WTC11 (cell line): Measurements from ENCODE around the gene MYMK. TPM values are rescaled to one million over a fixed set of nuclear protein-coding genes. Genes with fewer than 3 reads are reported as not detected.

ENCODE experiments used
- ATAC-seq: fragments of 200-7000 bp; cut with Tn5 transposase; 2 replicates; pipeline ENCODE4 v1.10.0; 2021; ENCODE audit warnings: mild to moderate bottlenecking, moderate library complexity
- CTCF ChIA-PET: fragments of 300-600 bp; sonication (Branson Sonifier 250); formaldehyde crosslinking; loops from one replicate; lab custom pipeline; 2021; ENCODE audit warnings: antibody characterized with exemption; lab: Charles Lee
- POLR2A ChIA-PET: fragments of 350-600 bp; sonication (Branson Sonifier 250); formaldehyde crosslinking; loops from one replicate; lab custom pipeline; 2021; ENCODE audit warnings: antibody characterized with exemption; lab: Charles Lee
- DNase-seq: peaks from one replicate; pipeline ENCODE4 v3.0.0; 2021; ENCODE audit warnings: low spot score
- H3K27ac Mint-ChIP-seq: 2 replicates; pipeline ENCODE4 v1.8.0; 2021; ENCODE audit warnings: mixed read lengths
- H3K27me3 Mint-ChIP-seq: 2 replicates; pipeline ENCODE4 v1.8.0; 2021; ENCODE audit warnings: low read depth, mild to moderate bottlenecking, moderate library complexity, mixed read lengths
- H3K36me3 Mint-ChIP-seq: 2 replicates; pipeline ENCODE4 v1.8.0; 2021; ENCODE audit warnings: mixed read lengths
- H3K4me1 Mint-ChIP-seq: 2 replicates; pipeline ENCODE4 v1.8.0; 2022; ENCODE audit warnings: mixed read lengths
- H3K4me3 Mint-ChIP-seq: 2 replicates; pipeline ENCODE4 v1.8.0; 2021; ENCODE audit warnings: mild to moderate bottlenecking, moderate library complexity, mixed read lengths
- H3K9me3 Mint-ChIP-seq: 2 replicates; pipeline ENCODE4 v1.8.0; 2021; ENCODE audit warnings: mixed read lengths
- FOXJ3 ChIP-seq: sonication (generic); formaldehyde crosslinking; IDR thresholded peaks from 2 replicates; pipeline ENCODE4 v1.9.0; 2021; ENCODE audit warnings: missing genetic modification reagents, mild to moderate bottlenecking, borderline replicate concordance
- GABPB1 ChIP-seq: sonication (generic); formaldehyde crosslinking; IDR thresholded peaks from 2 replicates; pipeline ENCODE4 v1.8.1; 2023; ENCODE audit warnings: mild to moderate bottlenecking, missing genetic modification reagents
- GTF2I ChIP-seq: fragments of 250-450 bp; sonication (Bioruptor Pico); conservative IDR thresholded peaks from 2 replicates; pipeline ENCODE4 v1.4.0; 2021; ENCODE audit warnings: mild to moderate bottlenecking
- HMGA2 ChIP-seq: fragments of 250-450 bp; sonication (Bioruptor Pico); IDR thresholded peaks from 2 replicates; pipeline ENCODE4 v1.4.0; 2021; ENCODE audit warnings: mild to moderate bottlenecking, moderate library complexity
- IRF2 ChIP-seq: sonication (generic); formaldehyde crosslinking; IDR thresholded peaks from 2 replicates; pipeline ENCODE4 v1.8.0; 2022; ENCODE audit warnings: low read depth, missing genetic modification reagents, borderline replicate concordance
- MYBL2 ChIP-seq: sonication (generic); formaldehyde crosslinking; IDR thresholded peaks from 2 replicates; pipeline ENCODE4 v1.8.1; 2023; ENCODE audit warnings: mild to moderate bottlenecking, moderate library complexity, missing genetic modification reagents
- NFE2L1 ChIP-seq: sonication (generic); formaldehyde crosslinking; IDR thresholded peaks from 2 replicates; pipeline ENCODE4 v1.8.1; 2023; ENCODE audit warnings: missing genetic modification reagents
- RELA ChIP-seq: sonication (generic); formaldehyde crosslinking; IDR thresholded peaks from 2 replicates; pipeline ENCODE4 v1.8.1; 2022; ENCODE audit warnings: missing genetic modification reagents, mild to moderate bottlenecking, borderline replicate concordance
- RORB ChIP-seq: fragments of 250-450 bp; sonication (Bioruptor Pico); IDR thresholded peaks from 2 replicates; pipeline ENCODE4 v1.9.0; 2021; ENCODE audit warnings: mild to moderate bottlenecking
- ZNF317 ChIP-seq: sonication (generic); formaldehyde crosslinking; IDR thresholded peaks from 2 replicates; pipeline ENCODE4 v1.8.1; 2023; ENCODE audit warnings: low read depth, mild to moderate bottlenecking, moderate library complexity, missing genetic modification reagents, borderline replicate concordance
- ZNF416 ChIP-seq: fragments of 250-450 bp; sonication (Bioruptor Pico); IDR thresholded peaks from 2 replicates; pipeline ENCODE4 v1.9.0; 2021; ENCODE audit warnings: mild to moderate bottlenecking, inconsistent platforms
- total RNA-seq: library from RNA; stranded (reverse); gene quantifications from 3 replicates; pipeline ENCODE4 v1.2.3, GENCODE V29; 2021
- TF ChIP-seq, protein P1 (sequence below): fragments of 200-600 bp; IDR thresholded peaks from 2 replicates; pipeline ENCODE4 v1.8.0; 2022; ENCODE audit warnings: antibody characterized with exemption
- TF ChIP-seq, protein P2 (sequence below): sonication (generic); formaldehyde crosslinking; IDR thresholded peaks from 2 replicates; pipeline ENCODE4 v1.8.1; 2023; ENCODE audit warnings: mild to moderate bottlenecking, missing genetic modification reagents
- TF ChIP-seq, protein P3 (sequence below): sonication (generic); formaldehyde crosslinking; IDR thresholded peaks from 2 replicates; pipeline ENCODE4 v1.8.1; 2023; ENCODE audit warnings: mild to moderate bottlenecking, moderate library complexity, missing genetic modification reagents
- TF ChIP-seq, protein P4 (sequence below): sonication (generic); formaldehyde crosslinking; IDR thresholded peaks from 2 replicates; pipeline ENCODE4 v1.8.1; 2023; ENCODE audit warnings: mild to moderate bottlenecking, missing genetic modification reagents, borderline replicate concordance

Gene MYMK
- total RNA-seq, 1 experiment from 2014 or later, result not detected

DNA sequence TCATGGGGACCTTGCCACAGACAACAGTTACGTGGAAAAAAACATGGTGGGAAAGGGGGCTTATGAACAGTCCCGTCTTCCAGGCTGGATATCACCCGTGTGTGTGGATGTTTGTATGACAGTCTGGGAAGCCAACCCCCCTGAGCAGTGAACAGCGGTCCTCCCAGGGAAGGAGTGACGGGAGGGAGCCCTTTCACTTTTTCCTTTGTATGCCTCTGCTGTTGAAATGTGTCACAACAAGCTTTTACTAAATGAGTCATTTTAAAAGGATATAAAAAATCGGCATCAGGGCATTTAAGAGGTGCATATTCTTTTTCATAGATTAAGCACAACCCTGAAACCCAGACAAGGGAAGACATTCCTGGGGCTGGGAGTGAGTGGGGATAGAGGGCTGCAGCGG lies 5.1 kb downstream of the MYMK start:
- ChIA-PET POLR2A (interaction anchor here (0.6 kb wide), 1 partner anchor 522 kb away, joined by 3 read pairs; no protein-coding TSS in a partner anchor), CTCF (no interaction called here)
- Mint-ChIP-seq H3K4me1 (no peaks in the 10 kb centered on the region), H3K4me3 (no peak overlapping the region), H3K9me3 (no peaks in the 10 kb centered on the region), H3K27me3 (no peaks in the 10 kb centered on the region), H3K27ac (no peak overlapping the region), H3K36me3 (no peaks in the 10 kb centered on the region)
- DNase-seq (no peak), ATAC-seq (no peak)
- TF ChIP-seq, protein P1, sequence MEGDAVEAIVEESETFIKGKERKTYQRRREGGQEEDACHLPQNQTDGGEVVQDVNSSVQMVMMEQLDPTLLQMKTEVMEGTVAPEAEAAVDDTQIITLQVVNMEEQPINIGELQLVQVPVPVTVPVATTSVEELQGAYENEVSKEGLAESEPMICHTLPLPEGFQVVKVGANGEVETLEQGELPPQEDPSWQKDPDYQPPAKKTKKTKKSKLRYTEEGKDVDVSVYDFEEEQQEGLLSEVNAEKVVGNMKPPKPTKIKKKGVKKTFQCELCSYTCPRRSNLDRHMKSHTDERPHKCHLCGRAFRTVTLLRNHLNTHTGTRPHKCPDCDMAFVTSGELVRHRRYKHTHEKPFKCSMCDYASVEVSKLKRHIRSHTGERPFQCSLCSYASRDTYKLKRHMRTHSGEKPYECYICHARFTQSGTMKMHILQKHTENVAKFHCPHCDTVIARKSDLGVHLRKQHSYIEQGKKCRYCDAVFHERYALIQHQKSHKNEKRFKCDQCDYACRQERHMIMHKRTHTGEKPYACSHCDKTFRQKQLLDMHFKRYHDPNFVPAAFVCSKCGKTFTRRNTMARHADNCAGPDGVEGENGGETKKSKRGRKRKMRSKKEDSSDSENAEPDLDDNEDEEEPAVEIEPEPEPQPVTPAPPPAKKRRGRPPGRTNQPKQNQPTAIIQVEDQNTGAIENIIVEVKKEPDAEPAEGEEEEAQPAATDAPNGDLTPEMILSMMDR, result no peak
- TF ChIP-seq FOXJ3, result no peak

DNA sequence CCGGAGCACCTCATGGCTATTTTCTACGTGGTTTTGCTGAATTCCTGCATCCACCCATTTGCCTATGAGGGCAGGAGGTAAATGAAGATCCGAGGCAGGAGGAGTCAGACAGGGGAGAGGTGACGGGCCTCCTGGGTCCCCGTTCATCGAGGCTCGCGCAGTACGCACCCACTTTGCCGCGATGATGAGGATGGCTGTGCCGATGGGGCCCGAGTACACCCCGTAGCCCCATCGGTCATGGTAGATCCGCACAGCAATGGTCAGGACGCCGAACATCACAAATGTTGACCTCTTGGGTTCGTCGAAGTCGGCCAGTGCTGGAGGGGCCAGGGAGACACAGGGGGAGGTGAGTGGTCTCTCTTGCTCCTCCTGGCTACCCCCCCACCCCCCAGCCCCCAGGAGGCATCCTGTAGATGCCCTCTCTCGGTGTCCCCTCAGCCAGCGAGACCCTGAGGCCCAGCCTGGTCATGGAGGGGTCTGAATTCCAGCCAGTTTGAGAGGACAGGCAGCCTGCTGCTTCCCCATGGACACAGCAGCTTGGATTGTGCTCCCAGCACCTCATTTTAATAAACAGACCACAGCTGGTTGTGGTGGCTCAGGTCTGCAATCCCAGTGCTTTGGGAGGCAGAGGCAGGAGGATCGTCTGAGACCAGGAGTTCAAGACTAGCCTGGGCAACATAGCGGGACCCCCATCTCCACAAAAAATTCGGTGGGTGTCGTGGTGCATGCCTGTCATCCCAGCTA lies 5.9 kb downstream of the MYMK start:
- CTCF ChIA-PET, result interaction anchor here (0.9 to 1.2 kb wide), 3 partner anchors 16 to 35 kb away, joined by 3 to 5 read pairs (median 3); partner anchors contain the start of gene ADAMTSL2
- no peaks in the 10 kb centered on the region for H3K27me3 Mint-ChIP-seq
- H3K27ac Mint-ChIP-seq, result no peak overlapping the region
- TF ChIP-seq IRF2 (CRISPR knock-in tag) (no peak), MYBL2 (no peak), RORB (CRISPR knock-in tag) (no peak), ZNF317 (no peak), GTF2I (no peak), NFE2L1 (CRISPR knock-in tag) (no peak), RELA (CRISPR knock-in tag) (no peak), HMGA2 (CRISPR knock-in tag) (no peak), GABPB1 (CRISPR knock-in tag) (no peak), ZNF416 (CRISPR knock-in tag) (no peak)
- TF ChIP-seq, protein P2, sequence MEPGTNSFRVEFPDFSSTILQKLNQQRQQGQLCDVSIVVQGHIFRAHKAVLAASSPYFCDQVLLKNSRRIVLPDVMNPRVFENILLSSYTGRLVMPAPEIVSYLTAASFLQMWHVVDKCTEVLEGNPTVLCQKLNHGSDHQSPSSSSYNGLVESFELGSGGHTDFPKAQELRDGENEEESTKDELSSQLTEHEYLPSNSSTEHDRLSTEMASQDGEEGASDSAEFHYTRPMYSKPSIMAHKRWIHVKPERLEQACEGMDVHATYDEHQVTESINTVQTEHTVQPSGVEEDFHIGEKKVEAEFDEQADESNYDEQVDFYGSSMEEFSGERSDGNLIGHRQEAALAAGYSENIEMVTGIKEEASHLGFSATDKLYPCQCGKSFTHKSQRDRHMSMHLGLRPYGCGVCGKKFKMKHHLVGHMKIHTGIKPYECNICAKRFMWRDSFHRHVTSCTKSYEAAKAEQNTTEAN (CRISPR knock-in tag), result no peak
- TF ChIP-seq, protein P3, sequence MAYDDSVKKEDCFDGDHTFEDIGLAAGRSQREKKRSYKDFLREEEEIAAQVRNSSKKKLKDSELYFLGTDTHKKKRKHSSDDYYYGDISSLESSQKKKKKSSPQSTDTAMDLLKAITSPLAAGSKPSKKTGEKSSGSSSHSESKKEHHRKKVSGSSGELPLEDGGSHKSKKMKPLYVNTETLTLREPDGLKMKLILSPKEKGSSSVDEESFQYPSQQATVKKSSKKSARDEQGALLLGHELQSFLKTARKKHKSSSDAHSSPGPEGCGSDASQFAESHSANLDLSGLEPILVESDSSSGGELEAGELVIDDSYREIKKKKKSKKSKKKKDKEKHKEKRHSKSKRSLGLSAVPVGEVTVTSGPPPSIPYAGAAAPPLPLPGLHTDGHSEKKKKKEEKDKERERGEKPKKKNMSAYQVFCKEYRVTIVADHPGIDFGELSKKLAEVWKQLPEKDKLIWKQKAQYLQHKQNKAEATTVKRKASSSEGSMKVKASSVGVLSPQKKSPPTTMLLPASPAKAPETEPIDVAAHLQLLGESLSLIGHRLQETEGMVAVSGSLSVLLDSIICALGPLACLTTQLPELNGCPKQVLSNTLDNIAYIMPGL (CRISPR knock-in tag), result no peak
- TF ChIP-seq, protein P4, sequence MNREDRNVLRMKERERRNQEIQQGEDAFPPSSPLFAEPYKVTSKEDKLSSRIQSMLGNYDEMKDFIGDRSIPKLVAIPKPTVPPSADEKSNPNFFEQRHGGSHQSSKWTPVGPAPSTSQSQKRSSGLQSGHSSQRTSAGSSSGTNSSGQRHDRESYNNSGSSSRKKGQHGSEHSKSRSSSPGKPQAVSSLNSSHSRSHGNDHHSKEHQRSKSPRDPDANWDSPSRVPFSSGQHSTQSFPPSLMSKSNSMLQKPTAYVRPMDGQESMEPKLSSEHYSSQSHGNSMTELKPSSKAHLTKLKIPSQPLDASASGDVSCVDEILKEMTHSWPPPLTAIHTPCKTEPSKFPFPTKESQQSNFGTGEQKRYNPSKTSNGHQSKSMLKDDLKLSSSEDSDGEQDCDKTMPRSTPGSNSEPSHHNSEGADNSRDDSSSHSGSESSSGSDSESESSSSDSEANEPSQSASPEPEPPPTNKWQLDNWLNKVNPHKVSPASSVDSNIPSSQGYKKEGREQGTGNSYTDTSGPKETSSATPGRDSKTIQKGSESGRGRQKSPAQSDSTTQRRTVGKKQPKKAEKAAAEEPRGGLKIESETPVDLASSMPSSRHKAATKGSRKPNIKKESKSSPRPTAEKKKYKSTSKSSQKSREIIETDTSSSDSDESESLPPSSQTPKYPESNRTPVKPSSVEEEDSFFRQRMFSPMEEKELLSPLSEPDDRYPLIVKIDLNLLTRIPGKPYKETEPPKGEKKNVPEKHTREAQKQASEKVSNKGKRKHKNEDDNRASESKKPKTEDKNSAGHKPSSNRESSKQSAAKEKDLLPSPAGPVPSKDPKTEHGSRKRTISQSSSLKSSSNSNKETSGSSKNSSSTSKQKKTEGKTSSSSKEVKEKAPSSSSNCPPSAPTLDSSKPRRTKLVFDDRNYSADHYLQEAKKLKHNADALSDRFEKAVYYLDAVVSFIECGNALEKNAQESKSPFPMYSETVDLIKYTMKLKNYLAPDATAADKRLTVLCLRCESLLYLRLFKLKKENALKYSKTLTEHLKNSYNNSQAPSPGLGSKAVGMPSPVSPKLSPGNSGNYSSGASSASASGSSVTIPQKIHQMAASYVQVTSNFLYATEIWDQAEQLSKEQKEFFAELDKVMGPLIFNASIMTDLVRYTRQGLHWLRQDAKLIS, result no peak
- TF ChIP-seq, all 79 proteins: peak for 0
- Mint-ChIP-seq H3K36me3 (no peaks in the 10 kb centered on the region), H3K4me1 (no peaks in the 10 kb centered on the region), H3K9me3 (no peaks in the 10 kb centered on the region), H3K4me3 (no peak overlapping the region)
- no peak for DNase-seq
- POLR2A ChIA-PET, result interaction anchor here (0.6 kb wide), 1 partner anchor 521 kb away, joined by 3 read pairs; no protein-coding TSS in a partner anchor
- ATAC-seq, result no peak
